ENCODE measurements around the gene UXS1. TPM values are rescaled to one million over a fixed set of nuclear protein-coding genes. Genes with fewer than 3 reads are reported as not detected.

Gene UXS1
- polyA plus RNA-seq, 1 donor from 2014 or later = 19.1 TPM

DNA sequence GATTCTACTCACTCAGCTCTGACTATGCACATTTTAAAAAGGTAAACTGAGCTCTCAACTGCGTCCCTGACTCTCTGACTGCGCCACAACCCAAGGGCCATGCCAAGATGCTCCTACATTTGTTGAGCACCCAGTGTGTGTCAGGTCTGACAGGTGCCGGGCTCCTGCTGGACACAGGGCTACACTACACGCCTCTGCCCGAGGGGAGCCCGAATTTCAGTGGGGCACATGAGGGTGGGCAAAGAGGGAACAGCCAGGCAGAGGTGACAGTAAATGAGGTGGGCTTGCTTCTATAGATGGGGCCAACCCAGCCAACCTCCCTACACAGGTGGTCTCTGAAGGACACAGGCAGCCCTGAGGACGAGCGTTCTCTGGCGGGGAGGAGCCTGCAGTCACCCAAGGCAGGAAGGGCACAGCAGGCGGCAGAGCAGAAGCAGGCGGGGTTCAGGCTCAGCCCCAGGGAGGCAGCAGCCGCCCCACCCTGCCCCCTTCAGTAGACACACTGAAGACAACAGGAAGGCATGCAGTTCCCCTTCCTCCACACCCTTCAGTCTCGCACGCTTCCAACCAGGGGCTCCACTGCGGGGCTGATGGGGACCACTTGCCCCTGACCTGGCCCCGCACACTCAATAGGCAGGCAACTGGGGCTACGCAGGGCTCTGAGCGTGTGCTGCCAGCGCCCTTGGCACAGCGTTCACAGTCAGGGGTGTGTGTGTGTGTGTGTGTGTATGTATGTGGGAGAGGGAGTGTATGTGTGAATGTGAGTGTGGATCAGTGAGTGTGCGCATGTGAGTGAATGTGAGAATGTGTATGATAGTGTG is 98.4 kb downstream of the UXS1 start:
- no peak overlapping the region for H2AFZ ChIP-seq (ENCODE audit: low read depth, low read length)
- no peak overlapping the region for H3K4me3 ChIP-seq (ENCODE audit: low read length)
- H3K36me3 ChIP-seq (ENCODE audit: insufficient read depth, low read length) = peaks cover 18% of the 10 kb centered on the region
- no peaks in the 10 kb centered on the region for H4K20me1 ChIP-seq (ENCODE audit: insufficient read depth)
- no peaks in the 10 kb centered on the region for H3K9me3 ChIP-seq (ENCODE audit: low read length)
- H3K9ac ChIP-seq (ENCODE audit: low read length) = no peak overlapping the region
- H3K9me2 ChIP-seq (ENCODE audit: insufficient read depth, low read length) = no peaks in the 10 kb centered on the region
- H3F3A ChIP-seq (ENCODE audit: insufficient read depth, low read length, poor library complexity, severe bottlenecking) = no peaks in the 10 kb centered on the region
- H3K27ac ChIP-seq (ENCODE audit: low read length) = no peak overlapping the region
- H3K79me2 ChIP-seq (replicated peaks; ENCODE audit: insufficient read depth, low read length) = no peaks in the 10 kb centered on the region
- H3K4me2 ChIP-seq (ENCODE audit: low read length) = no peak overlapping the region
- H3K27me3 ChIP-seq (ENCODE audit: insufficient read depth, low read depth, low read length) = no peaks in the 10 kb centered on the region
- TF ChIP-seq MXI1 (conservative IDR thresholded peaks at IDR 0.05; ENCODE audit: poor library complexity, severe bottlenecking) = no peak
- no peak for TF ChIP-seq POLR2AphosphoS5 (IDR thresholded peaks at IDR 0.05)
- no peak for TF ChIP-seq EP300 (conservative IDR thresholded peaks at IDR 0.05; ENCODE audit: poor library complexity, severe bottlenecking)
- TF ChIP-seq, protein P1, sequence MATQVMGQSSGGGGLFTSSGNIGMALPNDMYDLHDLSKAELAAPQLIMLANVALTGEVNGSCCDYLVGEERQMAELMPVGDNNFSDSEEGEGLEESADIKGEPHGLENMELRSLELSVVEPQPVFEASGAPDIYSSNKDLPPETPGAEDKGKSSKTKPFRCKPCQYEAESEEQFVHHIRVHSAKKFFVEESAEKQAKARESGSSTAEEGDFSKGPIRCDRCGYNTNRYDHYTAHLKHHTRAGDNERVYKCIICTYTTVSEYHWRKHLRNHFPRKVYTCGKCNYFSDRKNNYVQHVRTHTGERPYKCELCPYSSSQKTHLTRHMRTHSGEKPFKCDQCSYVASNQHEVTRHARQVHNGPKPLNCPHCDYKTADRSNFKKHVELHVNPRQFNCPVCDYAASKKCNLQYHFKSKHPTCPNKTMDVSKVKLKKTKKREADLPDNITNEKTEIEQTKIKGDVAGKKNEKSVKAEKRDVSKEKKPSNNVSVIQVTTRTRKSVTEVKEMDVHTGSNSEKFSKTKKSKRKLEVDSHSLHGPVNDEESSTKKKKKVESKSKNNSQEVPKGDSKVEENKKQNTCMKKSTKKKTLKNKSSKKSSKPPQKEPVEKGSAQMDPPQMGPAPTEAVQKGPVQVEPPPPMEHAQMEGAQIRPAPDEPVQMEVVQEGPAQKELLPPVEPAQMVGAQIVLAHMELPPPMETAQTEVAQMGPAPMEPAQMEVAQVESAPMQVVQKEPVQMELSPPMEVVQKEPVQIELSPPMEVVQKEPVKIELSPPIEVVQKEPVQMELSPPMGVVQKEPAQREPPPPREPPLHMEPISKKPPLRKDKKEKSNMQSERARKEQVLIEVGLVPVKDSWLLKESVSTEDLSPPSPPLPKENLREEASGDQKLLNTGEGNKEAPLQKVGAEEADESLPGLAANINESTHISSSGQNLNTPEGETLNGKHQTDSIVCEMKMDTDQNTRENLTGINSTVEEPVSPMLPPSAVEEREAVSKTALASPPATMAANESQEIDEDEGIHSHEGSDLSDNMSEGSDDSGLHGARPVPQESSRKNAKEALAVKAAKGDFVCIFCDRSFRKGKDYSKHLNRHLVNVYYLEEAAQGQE (IDR thresholded peaks at IDR 0.05; ENCODE audit: borderline replicate concordance) = no peak
- no peak for TF ChIP-seq CTCF (IDR thresholded peaks at IDR 0.05; ENCODE audit: poor library complexity, severe bottlenecking)
- no peak for TF ChIP-seq RAD21 (conservative IDR thresholded peaks at IDR 0.05)

DNA sequence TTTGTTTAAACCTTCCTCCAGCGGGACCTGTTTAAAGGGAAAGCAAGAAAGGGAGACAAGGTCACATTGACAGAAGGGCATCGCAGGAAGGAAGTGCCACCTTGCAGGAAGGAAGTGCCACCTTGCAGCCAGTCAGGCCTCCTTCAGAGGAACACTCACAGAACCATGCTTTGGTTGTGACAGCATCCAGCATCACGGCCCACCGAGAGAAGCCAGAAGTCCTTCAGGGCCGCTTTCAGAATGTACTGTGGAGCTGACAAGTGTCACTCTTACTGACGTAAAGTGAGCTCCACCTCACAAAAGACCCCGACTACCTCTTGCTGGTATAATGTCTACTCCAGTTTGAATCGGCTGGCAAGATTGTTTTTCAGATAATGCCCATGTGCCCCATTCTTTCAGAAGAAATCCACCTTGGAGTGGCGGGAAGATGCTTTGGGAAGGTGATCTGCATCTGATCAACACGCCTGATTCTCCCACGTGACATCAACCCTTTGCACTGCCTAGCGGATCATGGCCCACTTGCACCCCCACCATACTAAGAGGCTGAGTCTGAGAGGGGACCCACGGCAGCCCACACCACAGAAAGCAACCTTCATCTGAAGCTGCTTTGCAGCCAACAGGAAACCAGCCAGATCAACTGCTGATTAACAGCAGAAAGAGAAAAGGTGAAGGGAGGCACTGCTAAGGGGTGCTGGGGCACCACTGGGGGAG is 99.8 kb downstream of the UXS1 start:
- no peaks in the 10 kb centered on the region for H3K27me3 ChIP-seq (ENCODE audit: insufficient read depth, low read depth, low read length)
- H3K79me2 ChIP-seq (replicated peaks; ENCODE audit: insufficient read depth, low read length) = no peaks in the 10 kb centered on the region
- H3K9me3 ChIP-seq (ENCODE audit: low read length) = no peaks in the 10 kb centered on the region
- no peak overlapping the region for H3K9ac ChIP-seq (ENCODE audit: low read length)
- H3K9me2 ChIP-seq (ENCODE audit: insufficient read depth, low read length) = no peaks in the 10 kb centered on the region
- H3F3A ChIP-seq (ENCODE audit: insufficient read depth, low read length, poor library complexity, severe bottlenecking) = no peaks in the 10 kb centered on the region
- H3K27ac ChIP-seq (ENCODE audit: low read length) = no peak overlapping the region
- TF ChIP-seq EP300 (conservative IDR thresholded peaks at IDR 0.05; ENCODE audit: poor library complexity, severe bottlenecking) (no peak), CTCF (IDR thresholded peaks at IDR 0.05; ENCODE audit: poor library complexity, severe bottlenecking) (no peak), SMC3 (conservative IDR thresholded peaks at IDR 0.05; ENCODE audit: poor library complexity) (no peak), RAD21 (conservative IDR thresholded peaks at IDR 0.05) (no peak), POLR2AphosphoS5 (IDR thresholded peaks at IDR 0.05) (no peak), TAF1 (IDR thresholded peaks at IDR 0.05; ENCODE audit: low read depth) (no peak), MXI1 (conservative IDR thresholded peaks at IDR 0.05; ENCODE audit: poor library complexity, severe bottlenecking) (no peak)
- TF ChIP-seq, protein P1 (IDR thresholded peaks at IDR 0.05; ENCODE audit: borderline replicate concordance) = no peak
- H4K20me1 ChIP-seq (ENCODE audit: insufficient read depth) = no peaks in the 10 kb centered on the region
- no peak overlapping the region for H3K4me3 ChIP-seq (ENCODE audit: low read length)
- H3K36me3 ChIP-seq (ENCODE audit: insufficient read depth, low read length) = peaks cover 14% of the 10 kb centered on the region
- no peak overlapping the region for H3K4me2 ChIP-seq (ENCODE audit: low read length)
- no peak overlapping the region for H2AFZ ChIP-seq (ENCODE audit: low read depth, low read length)
